Right lobe of liver (tissue), 6 donors: ENCODE measurements around the gene CCNG2. TPM values are rescaled to one million over a fixed set of nuclear protein-coding genes. Genes with fewer than 3 reads are reported as not detected.

Source experiments
- ATAC-seq, 4 donors: fragments of 200-7000 bp; cut with Tn5 transposase; one replicate each; pipeline ENCODE4 v1.9.1; 2020; ENCODE audit warnings: mild to moderate bottlenecking in 4 of 4, moderate library complexity in 4 of 4
- DNase-seq, 3 donors: peaks; one replicate each; pipeline ENCODE4 v3.0.0-alpha.2; 2020
- H3K27ac ChIP-seq, 3 donors: fragments of 200-600 bp; one replicate each; pipeline ENCODE4 v1.8.0; 2022
- H3K27me3 ChIP-seq, 2 donors: fragments of 200-600 bp; one replicate each; pipeline ENCODE4 v1.8.0; 2022
- H3K36me3 ChIP-seq, 4 donors: fragments of 200-600 bp; sonication (generic) in 1 of 4; one replicate each; pipeline versions ENCODE4 v1.5.1 to v1.8.0; 2017 to 2022; ENCODE audit warnings: control low read depth in 1 of 4
- H3K4me1 ChIP-seq, 4 donors: fragments of 200-600 bp; sonication (generic) in 1 of 4; one replicate each; pipeline versions ENCODE4 v1.5.1 to v1.8.0; 2017 to 2022; ENCODE audit warnings: control low read depth in 1 of 4
- H3K4me3 ChIP-seq, 3 donors: fragments of 200-600 bp; one replicate each; pipeline ENCODE4 v1.8.0; 2022
- H3K9me3 ChIP-seq, 4 donors: fragments of 200-600 bp; sonication (generic) in 1 of 4; one replicate each; pipeline versions ENCODE4 v1.5.1 to v1.8.0; 2017 to 2022; ENCODE audit warnings: control low read depth in 1 of 4
- CTCF ChIP-seq, 4 donors: fragments of 200-600 bp in 3 of 4; fragments of 450-650 bp in 1 of 4; IDR thresholded peaks; one replicate each; pipeline versions ENCODE4 v1.5.1 to v1.8.0; 2016 to 2022; ENCODE audit warnings: antibody characterized with exemption in 4 of 4, mild to moderate bottlenecking in 2 of 4
- POLR2A ChIP-seq: fragments of 450-650 bp; IDR thresholded peaks from one replicate; pipeline ENCODE4 v1.6.1; 2017; ENCODE audit warnings: antibody characterized with exemption, mild to moderate bottlenecking
- WGBS: methylation state at CpG from one replicate; pipeline ENCODE4 v1.1.6; 2018; ENCODE audit warnings: low coverage, low lambda C conversion rate; ENCODE audit not compliant: insufficient coverage; ENCODE audit errors: missing lambda C conversion rate; 5-methylcytosine and 5-hydroxymethylcytosine counted together
- intact Hi-C, 2 donors: fragments of 100-400 bp; cut with DNase I; formaldehyde crosslinking; loops; one replicate each; pipeline versions ENCODE4 v1.11.2 to v1.14.1; 2022
- total RNA-seq, 6 experiments: library from RNA; depleted of rRNA in 2 of 6; stranded (reverse); fragments of >200 nt in 2 of 6; fragmentation: NEBNext Ultra II Directional in 3 of 6; extraction: Animal tissue kit (Norgen Biotek cat#: 25700) in 3 of 6; gene quantifications; one replicate each; pipeline versions ENCODE4 v1.1.0 to v1.2.4, GENCODE V29; 2016 to 2023
- donor health status: DM: no; HTN: yes; CAD: no.
- donor health status: DM: no; HTN: no; CAD: no.
- donor health status: DM: no; HTN: no; CAD: no.
- donor health status: DM: no; HTN: yes; CAD: no.
- donor health status: DM: no; HTN: yes; CAD: no.

Gene CCNG2
- total RNA-seq, 6 experiments from 2014 or later: 3.3 to 15.6 (median 6.1) TPM

GRCh38 chr4:77124576-77124975 is 32.4 kb upstream of the CCNG2 start:
- H3K4me3 ChIP-seq: no peak overlapping the region
- ATAC-seq (peak in 2 of 4 donors; percentile 16 to 36), DNase-seq (no peak)
- no peak overlapping the region for H3K27ac ChIP-seq
- 49% methylated on average over 3 of the region's 3 CpGs for WGBS
- TF ChIP-seq CTCF (IDR thresholded peaks at IDR 0.05): no peak
- no peak for TF ChIP-seq POLR2A
- no peaks in the 10 kb centered on the region for H3K4me1 ChIP-seq
- H3K9me3 ChIP-seq: no peaks in the 10 kb centered on the region
- intact Hi-C loops: no loop called here
- H3K27me3 ChIP-seq: no peaks in the 10 kb centered on the region
- no peaks in the 10 kb centered on the region for H3K36me3 ChIP-seq

- no peaks in the 10 kb centered on the region for H3K27me3 ChIP-seq
- H3K27ac ChIP-seq: no peak overlapping the region
- intact Hi-C loops: no loop called here
- no peak for DNase-seq
- no peaks in the 10 kb centered on the region for H3K9me3 ChIP-seq
- WGBS: 56% methylated on average over 8 of the region's 8 CpGs
- TF ChIP-seq CTCF (IDR thresholded peaks at IDR 0.05): no peak
- no peak for TF ChIP-seq POLR2A
- no peaks in the 10 kb centered on the region for H3K4me1 ChIP-seq
- H3K36me3 ChIP-seq: no peaks in the 10 kb centered on the region
- no peak for ATAC-seq
- H3K4me3 ChIP-seq: no peak overlapping the region
Observed at GRCh38 chr4:77125961-77126360, 31.0 kb upstream of the CCNG2 start.

- Histone ChIP-seq H3K4me3 (no peak overlapping the region), H3K27ac (no peak overlapping the region), H3K4me1 (no peaks in the 10 kb centered on the region), H3K36me3 (no peaks in the 10 kb centered on the region), H3K27me3 (no peaks in the 10 kb centered on the region), H3K9me3 (no peaks in the 10 kb centered on the region)
- DNase-seq (no peak), ATAC-seq (peak; percentile 53 to 82 (median 69))
- 68% methylated on average over 2 of the region's 2 CpGs for WGBS
- TF ChIP-seq CTCF (IDR thresholded peaks at IDR 0.05): no peak
- TF ChIP-seq POLR2A: no peak
- intact Hi-C loops: no loop called here
Observed at GRCh38 chr4:77126809-77127208, 30.2 kb upstream of the CCNG2 start.

- H3K9me3 ChIP-seq: no peaks in the 10 kb centered on the region
- H3K36me3 ChIP-seq: no peaks in the 10 kb centered on the region
- ATAC-seq (peak in 1 of 4 donors; percentile 22), DNase-seq (no peak)
- intact Hi-C loops: no loop called here
- H3K4me1 ChIP-seq: no peaks in the 10 kb centered on the region
- H3K27ac ChIP-seq: peak overlapping the region in 1 of 3 donors; percentile 6
- 31% methylated on average over 2 of the region's 2 CpGs for WGBS
- no peak for TF ChIP-seq CTCF (IDR thresholded peaks at IDR 0.05)
- no peak for TF ChIP-seq POLR2A
- no peaks in the 10 kb centered on the region for H3K27me3 ChIP-seq
- no peak overlapping the region for H3K4me3 ChIP-seq
Observed at GRCh38 chr4:77127215-77127614, 29.8 kb upstream of the CCNG2 start.
